ENCODE measurements around the gene AFTPH.

DNA sequence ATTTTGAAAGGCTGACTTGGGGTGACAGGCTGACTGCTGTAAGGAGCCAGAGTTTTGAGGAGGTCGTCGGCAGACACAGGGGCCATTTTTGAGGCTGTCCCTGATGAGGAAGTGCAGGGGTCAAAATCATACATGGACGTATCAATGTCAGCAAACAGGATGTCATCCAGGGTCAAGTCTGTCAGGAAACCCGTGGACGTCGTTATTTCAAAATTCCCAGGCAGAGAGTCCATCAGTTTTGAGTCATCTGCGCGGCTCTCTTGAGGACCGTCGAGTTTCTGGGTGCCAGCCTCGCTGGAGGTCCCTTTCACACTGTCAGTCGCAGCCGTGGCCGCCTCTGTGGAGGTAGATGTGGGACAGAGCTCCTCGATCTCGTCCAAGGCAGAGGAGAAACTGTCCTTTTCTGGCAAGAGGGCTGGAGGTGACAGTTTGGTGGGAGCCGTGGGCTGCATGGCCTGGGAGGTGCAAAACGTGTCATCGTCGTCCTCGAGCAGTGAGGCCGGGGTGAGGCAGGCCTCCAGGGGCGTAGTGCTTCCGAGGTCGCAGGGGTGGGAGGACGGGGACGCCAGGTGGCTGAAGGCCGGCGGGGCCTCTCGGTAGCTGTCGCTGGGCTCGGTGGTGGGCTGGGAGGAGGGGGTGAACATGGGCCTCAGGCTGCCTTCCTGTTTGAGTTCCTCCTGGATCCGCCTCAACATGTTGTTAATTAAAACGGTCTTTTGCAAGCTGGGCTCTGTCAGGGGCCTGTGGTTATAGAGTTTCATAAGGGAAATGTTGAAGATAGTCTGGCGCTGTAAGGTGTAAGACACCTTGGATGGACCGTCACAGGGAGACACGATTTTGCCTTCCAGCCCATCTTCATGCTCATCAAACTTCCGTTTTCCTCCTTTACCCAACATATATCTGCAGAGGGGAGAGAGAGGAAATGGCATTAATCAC is 112.1 kb downstream of the AFTPH start:
- TF ChIP-seq RAD21 (CRISPR knock-in tag; conservative IDR thresholded peaks at IDR 0.05 in 1 of 2, IDR thresholded peaks at IDR 0.05 in 1 of 2) (no peak), NFXL1 (CRISPR knock-in tag; IDR thresholded peaks at IDR 0.05) (no peak), KLF13 (tag; IDR thresholded peaks at IDR 0.05; ENCODE audit: borderline replicate concordance, low read depth) (no peak), ZSCAN29 (IDR thresholded peaks at IDR 0.05) (no peak), NFATC3 (IDR thresholded peaks at IDR 0.05) (no peak), SIN3B (IDR thresholded peaks at IDR 0.05; ENCODE audit: low read depth) (no peak), RBM39 (optimal IDR thresholded peaks at IDR 0.05; ENCODE audit: low read depth, low read length) (no peak)
- TF ChIP-seq, protein P1, sequence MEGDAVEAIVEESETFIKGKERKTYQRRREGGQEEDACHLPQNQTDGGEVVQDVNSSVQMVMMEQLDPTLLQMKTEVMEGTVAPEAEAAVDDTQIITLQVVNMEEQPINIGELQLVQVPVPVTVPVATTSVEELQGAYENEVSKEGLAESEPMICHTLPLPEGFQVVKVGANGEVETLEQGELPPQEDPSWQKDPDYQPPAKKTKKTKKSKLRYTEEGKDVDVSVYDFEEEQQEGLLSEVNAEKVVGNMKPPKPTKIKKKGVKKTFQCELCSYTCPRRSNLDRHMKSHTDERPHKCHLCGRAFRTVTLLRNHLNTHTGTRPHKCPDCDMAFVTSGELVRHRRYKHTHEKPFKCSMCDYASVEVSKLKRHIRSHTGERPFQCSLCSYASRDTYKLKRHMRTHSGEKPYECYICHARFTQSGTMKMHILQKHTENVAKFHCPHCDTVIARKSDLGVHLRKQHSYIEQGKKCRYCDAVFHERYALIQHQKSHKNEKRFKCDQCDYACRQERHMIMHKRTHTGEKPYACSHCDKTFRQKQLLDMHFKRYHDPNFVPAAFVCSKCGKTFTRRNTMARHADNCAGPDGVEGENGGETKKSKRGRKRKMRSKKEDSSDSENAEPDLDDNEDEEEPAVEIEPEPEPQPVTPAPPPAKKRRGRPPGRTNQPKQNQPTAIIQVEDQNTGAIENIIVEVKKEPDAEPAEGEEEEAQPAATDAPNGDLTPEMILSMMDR (IDR thresholded peaks at IDR 0.05 in 2 of 3, conservative IDR thresholded peaks at IDR 0.05 in 1 of 3; ENCODE audit: insufficient read depth in 2 of 3, low read depth in 1 of 3, low read length in 3 of 3) = no peak
- TF ChIP-seq, protein P2, sequence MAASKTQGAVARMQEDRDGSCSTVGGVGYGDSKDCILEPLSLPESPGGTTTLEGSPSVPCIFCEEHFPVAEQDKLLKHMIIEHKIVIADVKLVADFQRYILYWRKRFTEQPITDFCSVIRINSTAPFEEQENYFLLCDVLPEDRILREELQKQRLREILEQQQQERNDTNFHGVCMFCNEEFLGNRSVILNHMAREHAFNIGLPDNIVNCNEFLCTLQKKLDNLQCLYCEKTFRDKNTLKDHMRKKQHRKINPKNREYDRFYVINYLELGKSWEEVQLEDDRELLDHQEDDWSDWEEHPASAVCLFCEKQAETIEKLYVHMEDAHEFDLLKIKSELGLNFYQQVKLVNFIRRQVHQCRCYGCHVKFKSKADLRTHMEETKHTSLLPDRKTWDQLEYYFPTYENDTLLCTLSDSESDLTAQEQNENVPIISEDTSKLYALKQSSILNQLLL (CRISPR knock-in tag; IDR thresholded peaks at IDR 0.05; ENCODE audit: borderline replicate concordance) = no peak

All from K562 (cell line).